LoVo (cell line): Measurements from ENCODE around the gene SPHK2.
"Not testable (repeated sequence)": the region's sequence is repeated elsewhere in the genome, so short reads cannot be mapped to it uniquely, and the experiment has no call there.

Source experiments
- DNase-seq: peaks from one replicate; pipeline ENCODE4 v3.0.0-alpha.2; 2016; ENCODE audit warnings: low spot score

The SPHK2 gene

GRCh38 chr19:48660852-48661710 is 41.8 kb downstream of the SPHK2 start:
- peak; percentile 44 for DNase-seq

- no peak for DNase-seq
Measured at GRCh38 chr19:48661711-48662090, 42.4 kb downstream of the SPHK2 start.

DNA sequence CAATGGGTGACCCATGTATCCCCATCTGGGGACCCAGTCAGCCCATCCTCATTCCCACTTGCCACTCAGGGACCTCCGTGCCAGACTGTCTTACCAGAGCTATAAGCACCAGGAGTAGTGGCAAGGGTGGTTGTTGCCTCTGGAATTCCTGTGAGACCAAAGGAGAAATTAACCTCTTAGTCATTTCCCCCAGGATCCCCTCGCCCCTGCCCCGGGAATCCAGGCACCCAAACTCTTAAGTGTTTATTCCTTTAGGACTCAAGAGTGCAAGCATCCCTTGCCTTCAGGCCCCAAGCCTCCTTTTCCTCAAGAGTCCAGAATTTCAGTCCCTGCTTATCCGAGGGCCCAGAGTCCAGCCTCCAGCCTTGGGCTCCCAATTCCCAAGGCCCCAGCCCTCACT is 44.4 kb downstream of the SPHK2 start:
- DNase-seq, result no peak

- DNase-seq, result no peak
Measured at GRCh38 chr19:48664476-48664875, 45.2 kb downstream of the SPHK2 start.

DNA sequence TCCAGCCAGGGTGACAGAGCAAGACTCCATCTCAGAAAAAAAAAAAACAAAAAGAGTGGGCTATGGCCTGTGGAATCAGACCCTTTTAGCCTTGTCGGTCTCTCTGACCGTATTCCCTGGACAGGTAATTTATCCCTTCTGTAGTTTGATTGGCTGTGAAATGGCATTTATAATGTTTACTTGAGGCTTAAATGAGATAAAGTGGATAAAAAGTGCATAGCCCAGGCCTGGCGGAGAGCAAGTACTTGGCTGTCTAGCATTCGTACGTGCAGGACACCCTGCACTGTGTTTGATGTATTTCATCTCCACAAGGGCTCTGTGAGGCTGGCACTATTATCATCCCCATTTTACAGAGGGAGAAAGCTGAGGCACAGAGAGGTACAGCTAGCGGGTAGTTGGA is 46.5 kb downstream of the SPHK2 start:
- no peak for DNase-seq

- DNase-seq, result no peak
Measured at GRCh38 chr19:48668332-48668731, 49.0 kb downstream of the SPHK2 start.

GRCh38 chr19:48668761-48669160 is 49.5 kb downstream of the SPHK2 start:
- DNase-seq, result no peak

- DNase-seq, result no peak
Measured at GRCh38 chr19:48669903-48670668, 50.8 kb downstream of the SPHK2 start.

DNA sequence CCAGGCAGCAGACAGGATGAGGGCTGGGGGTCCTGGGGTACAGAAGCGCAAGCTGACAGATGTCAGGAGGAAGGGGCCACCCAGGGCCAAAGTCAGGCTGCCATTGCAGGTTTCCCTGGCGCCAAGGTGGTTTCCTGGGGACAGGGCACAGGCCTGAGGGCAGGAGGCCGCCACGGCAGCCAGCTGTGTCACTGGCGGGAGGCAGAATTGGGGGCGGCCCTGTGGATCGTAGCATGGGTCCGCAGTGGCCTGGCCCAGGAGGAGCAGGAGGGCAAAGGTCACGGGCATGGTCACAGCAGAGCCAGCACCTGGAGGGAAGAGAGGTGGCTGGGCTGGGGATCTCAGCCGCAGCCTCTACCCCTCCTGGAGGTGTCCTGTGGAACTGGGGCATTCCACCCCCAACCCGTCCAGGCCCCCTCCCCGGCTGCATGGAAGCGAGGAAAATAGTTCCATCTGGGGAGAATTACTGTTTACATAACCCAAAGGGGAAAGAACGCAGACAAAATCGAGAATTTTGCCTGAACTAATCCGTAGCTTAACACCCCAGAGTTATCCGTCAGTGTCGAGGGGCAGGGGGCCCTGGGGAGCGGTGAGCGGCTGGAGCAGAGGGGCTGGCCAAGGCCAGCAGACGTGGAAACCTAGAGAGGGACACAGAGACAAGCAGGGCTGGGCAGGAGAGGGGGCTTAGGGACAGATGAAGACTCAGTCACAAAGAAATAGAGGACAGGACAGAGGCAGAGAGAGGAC is 51.6 kb downstream of the SPHK2 start:
- no peak for DNase-seq

DNA sequence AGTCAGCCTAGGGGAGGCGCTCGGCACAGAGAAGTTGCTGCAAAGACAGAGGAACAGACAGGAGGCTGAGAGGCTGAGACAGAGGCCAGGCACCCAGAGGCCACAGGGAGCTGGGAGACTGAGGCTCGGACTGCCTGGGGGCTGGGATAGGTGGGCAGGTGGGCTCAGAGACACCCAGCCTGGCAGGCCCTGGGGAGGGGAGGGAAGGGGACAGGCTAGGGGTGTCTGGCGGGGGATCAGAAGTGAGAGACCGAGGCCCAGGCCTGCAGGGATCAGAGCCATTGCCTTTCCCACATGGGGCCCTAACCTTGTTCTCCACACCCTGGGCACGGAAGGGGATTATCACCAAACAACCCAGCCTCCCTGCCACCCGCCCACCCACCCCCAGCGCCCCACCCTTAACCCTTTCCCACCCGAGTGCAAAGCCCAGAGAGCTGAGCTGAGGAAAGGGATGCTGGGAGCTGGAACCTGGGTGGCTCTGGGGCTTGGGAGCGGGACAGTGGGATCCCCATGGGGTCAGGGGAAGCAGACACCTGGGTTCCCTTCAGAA is 52.2 kb downstream of the SPHK2 start:
- DNase-seq, result no peak

DNA sequence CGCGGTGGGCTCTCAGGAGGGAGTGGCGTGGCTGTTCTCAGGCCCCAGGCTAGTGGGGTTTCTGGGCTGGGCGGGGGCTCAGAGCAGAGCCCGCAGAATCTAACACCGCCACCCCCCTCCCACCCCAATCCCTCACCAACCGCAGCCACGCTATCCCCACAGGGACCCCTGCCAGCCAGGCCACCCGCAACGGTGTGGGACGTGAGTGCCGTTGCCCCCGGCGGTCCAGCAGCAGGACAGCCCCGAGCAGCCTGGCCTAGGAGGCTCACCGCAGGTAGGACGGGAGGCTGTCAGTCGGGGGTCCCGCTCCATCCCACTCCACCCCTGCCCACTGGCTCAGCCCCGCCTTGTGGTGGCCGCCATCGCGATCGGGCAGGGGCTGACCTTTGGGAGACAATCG is 53.7 kb downstream of the SPHK2 start, which contains the start of gene NTN5:
Gene NTN5, minus strand, starts transcription at position 24 of the 400 bp plus-strand sequence. CDS start 2,031 bp downstream, outside the sequence.
- no peak for DNase-seq

DNA sequence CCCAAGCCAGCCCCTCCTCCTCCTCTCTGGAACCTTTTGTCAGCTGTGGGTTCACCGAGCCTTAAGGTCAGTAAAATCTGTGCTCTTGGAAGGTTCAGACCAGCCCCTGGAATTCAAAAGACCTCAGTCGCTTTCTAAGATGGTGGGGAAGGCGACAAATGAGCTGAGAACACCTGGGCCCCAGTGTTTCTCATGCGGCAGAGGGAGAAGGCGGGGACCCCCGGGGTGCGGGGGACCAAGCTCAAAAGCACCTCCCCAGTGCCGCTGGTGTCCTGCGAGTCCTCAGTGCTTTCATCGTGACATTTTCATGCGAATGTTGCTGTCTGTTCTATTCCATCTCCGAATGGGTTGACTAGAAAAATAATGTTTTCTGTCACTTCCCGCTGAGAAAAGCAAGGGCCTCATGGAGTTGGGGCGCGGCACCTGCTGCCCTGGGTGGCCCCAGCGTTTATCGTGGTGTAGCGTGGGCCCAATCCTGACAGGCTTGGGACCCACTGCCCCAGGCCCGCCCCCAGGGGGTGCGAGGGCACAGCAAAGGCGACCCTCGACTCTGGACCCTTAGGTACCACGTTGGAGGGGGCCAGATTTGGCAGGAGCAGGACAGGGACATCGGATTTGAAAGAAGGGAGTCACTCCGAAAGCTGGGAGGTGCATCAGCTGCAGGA is 54.3 kb downstream of the SPHK2 start:
- DNase-seq, result no peak

DNA sequence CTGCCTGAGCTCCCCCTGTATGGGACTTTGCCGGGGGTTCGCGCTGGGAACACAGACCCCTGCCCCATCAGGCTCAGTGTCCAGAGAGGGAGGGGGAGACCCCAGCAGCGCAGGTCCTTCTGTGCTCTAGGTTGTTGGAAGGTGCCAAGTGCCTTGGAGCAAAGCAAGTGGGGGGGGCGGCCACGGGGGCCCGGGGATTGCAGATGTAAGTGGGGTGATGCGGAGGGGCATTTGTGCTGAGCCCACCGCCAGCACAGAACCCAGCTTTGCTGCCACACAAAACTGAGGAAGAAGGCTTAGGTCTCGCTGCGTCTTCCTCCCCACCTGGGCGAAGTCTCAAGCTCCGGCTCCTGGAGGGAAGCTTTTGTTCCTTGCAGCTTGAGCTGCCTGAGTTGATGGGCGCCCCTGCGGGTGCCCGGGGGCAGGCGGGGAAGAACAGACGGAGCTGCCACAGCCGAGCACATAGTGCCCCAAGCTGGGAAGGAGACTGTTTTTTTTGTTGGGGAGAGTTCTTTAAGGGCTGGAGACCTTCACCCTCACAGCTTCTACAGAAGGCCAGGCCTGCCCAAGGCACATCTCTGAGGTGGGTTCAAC is 55.0 kb downstream of the SPHK2 start:
- DNase-seq, result no peak

GRCh38 chr19:48674921-48675824 is 55.9 kb downstream of the SPHK2 start:
- DNase-seq, result peak; percentile 77

- DNase-seq, result no peak
Measured at GRCh38 chr19:48676487-48676886, 57.2 kb downstream of the SPHK2 start.

- no peak for DNase-seq
Measured at GRCh38 chr19:48676887-48677286, 57.6 kb downstream of the SPHK2 start.

GRCh38 chr19:48678201-48678600 is 58.9 kb downstream of the SPHK2 start:
- peak; percentile 56 for DNase-seq

DNA sequence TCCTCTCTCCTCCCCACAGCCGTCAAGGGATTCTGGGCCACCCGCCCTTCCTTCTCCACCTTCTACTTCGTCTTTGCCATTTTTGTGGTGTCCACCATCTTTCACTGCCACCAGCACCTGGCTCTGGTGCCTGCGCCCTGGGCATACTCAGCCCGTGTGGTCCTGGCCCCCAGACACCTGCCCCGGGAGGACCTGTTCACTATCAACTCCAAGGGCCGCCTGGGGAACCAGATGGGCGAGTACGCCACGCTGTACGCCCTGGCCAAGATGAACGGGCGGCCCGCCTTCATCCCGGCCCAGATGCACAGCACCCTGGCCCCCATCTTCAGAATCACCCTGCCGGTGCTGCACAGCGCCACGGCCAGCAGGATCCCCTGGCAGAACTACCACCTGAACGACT is 60.7 kb downstream of the SPHK2 start:
- not testable (repeated sequence) for DNase-seq
